ENCODE data around the gene RLBP1.

Gene RLBP1

GRCh38 chr15:89218531-89218930, 2.8 kb downstream of the RLBP1 start:
- H3K4me3 ChIP-seq (IDR thresholded peaks at IDR 0.05; ENCODE audit: insufficient read depth, low read depth, low read length), result no peak overlapping the region
- no peaks in the 10 kb centered on the region for H3K36me3 ChIP-seq (ENCODE audit: insufficient read depth)
- no peak overlapping the region for H2AFZ ChIP-seq (ENCODE audit: low read depth)
- H3K4me1 ChIP-seq (ENCODE audit: low read depth, poor library complexity, severe bottlenecking), result no peaks in the 10 kb centered on the region
- H3K4me2 ChIP-seq, result no peak overlapping the region
- no peaks in the 10 kb centered on the region for H3K27me3 ChIP-seq (ENCODE audit: insufficient read depth, low read depth)
- no peaks in the 10 kb centered on the region for H3K79me2 ChIP-seq (ENCODE audit: insufficient read depth, low read depth)
- no peaks in the 10 kb centered on the region for H4K20me1 ChIP-seq (ENCODE audit: insufficient read depth)
- H3K27ac ChIP-seq, result no peak overlapping the region
- no peak for TF ChIP-seq CTCF (conservative IDR thresholded peaks at IDR 0.05; ENCODE audit: low read depth, low read length)
- no peak overlapping the region for H3K9ac ChIP-seq

- H2AFZ ChIP-seq (ENCODE audit: low read depth), result no peak overlapping the region
- no peak for TF ChIP-seq CTCF (conservative IDR thresholded peaks at IDR 0.05; ENCODE audit: low read depth, low read length)
- H3K9ac ChIP-seq, result no peak overlapping the region
Measured at GRCh38 chr15:89217686-89218376, 3.5 kb downstream of the RLBP1 start.

GRCh38 chr15:89217031-89217430, 4.3 kb downstream of the RLBP1 start:
- H3K4me2 ChIP-seq, result no peak overlapping the region
- H2AFZ ChIP-seq (ENCODE audit: low read depth), result no peak overlapping the region
- no peaks in the 10 kb centered on the region for H3K36me3 ChIP-seq (ENCODE audit: insufficient read depth)
- TF ChIP-seq CTCF (conservative IDR thresholded peaks at IDR 0.05; ENCODE audit: low read depth, low read length), result no peak
- H3K27ac ChIP-seq, result no peak overlapping the region
- H3K9ac ChIP-seq, result no peak overlapping the region
- H3K27me3 ChIP-seq (ENCODE audit: insufficient read depth, low read depth), result no peaks in the 10 kb centered on the region
- H4K20me1 ChIP-seq (ENCODE audit: insufficient read depth), result no peaks in the 10 kb centered on the region
- no peak overlapping the region for H3K4me3 ChIP-seq (IDR thresholded peaks at IDR 0.05; ENCODE audit: insufficient read depth, low read depth, low read length)
- no peaks in the 10 kb centered on the region for H3K79me2 ChIP-seq (ENCODE audit: insufficient read depth, low read depth)
- no peaks in the 10 kb centered on the region for H3K4me1 ChIP-seq (ENCODE audit: low read depth, poor library complexity, severe bottlenecking)

More at GRCh38 chr15:89217686-89218376, 3.5 kb downstream of the RLBP1 start:
- no peaks in the 10 kb centered on the region for H4K20me1 ChIP-seq (ENCODE audit: insufficient read depth)
- no peaks in the 10 kb centered on the region for H3K27me3 ChIP-seq (ENCODE audit: insufficient read depth, low read depth)
- no peak overlapping the region for H3K27ac ChIP-seq
- H3K4me3 ChIP-seq (IDR thresholded peaks at IDR 0.05; ENCODE audit: insufficient read depth, low read depth, low read length), result no peak overlapping the region
- no peak overlapping the region for H3K4me2 ChIP-seq
- H3K4me1 ChIP-seq (ENCODE audit: low read depth, poor library complexity, severe bottlenecking), result no peaks in the 10 kb centered on the region
- H3K79me2 ChIP-seq (ENCODE audit: insufficient read depth, low read depth), result no peaks in the 10 kb centered on the region
- no peaks in the 10 kb centered on the region for H3K36me3 ChIP-seq (ENCODE audit: insufficient read depth)

- Histone ChIP-seq H3K36me3 (ENCODE audit: insufficient read depth) (no peaks in the 10 kb centered on the region), H3K79me2 (ENCODE audit: insufficient read depth, low read depth) (no peaks in the 10 kb centered on the region), H2AFZ (ENCODE audit: low read depth) (no peak overlapping the region), H3K9ac (no peak overlapping the region), H3K4me1 (ENCODE audit: low read depth, poor library complexity, severe bottlenecking) (no peaks in the 10 kb centered on the region), H3K4me3 (IDR thresholded peaks at IDR 0.05; ENCODE audit: insufficient read depth, low read depth, low read length) (no peak overlapping the region), H4K20me1 (ENCODE audit: insufficient read depth) (no peaks in the 10 kb centered on the region), H3K27ac (no peak overlapping the region), H3K4me2 (no peak overlapping the region), H3K27me3 (ENCODE audit: insufficient read depth, low read depth) (no peaks in the 10 kb centered on the region)
- no peak for TF ChIP-seq CTCF (conservative IDR thresholded peaks at IDR 0.05; ENCODE audit: low read depth, low read length)
Measured at GRCh38 chr15:89215627-89216026, 5.8 kb downstream of the RLBP1 start.

Data from KMS-11 (cell line).